ENCODE data around the gene GCSAM. TPM values are rescaled to one million over a fixed set of nuclear protein-coding genes. Genes with fewer than 3 reads are reported as not detected.
A peak's percentile ranks its signal among the peaks of the same experiment; 100 is the strongest.

Gene GCSAM
- total and polyA plus RNA-seq, 4 experiments from 2014 or later: 36.8 to 42.1 (median 41.1) TPM

- intact Hi-C loops (cut with micrococcal nuclease): no loop called here
- Mint-ChIP-seq H3K9me3 (no peaks in the 10 kb centered on the region), H3K27me3 (peaks cover 0 to 9% of the 10 kb centered on the region in 2 donors), H3K27ac (peak overlapping the region in 1 of 7 donors; percentile 35), H3K36me3 (no peaks in the 10 kb centered on the region), H3K4me1 (peaks cover 13 to 25% (median 21%) of the 10 kb centered on the region in 4 donors), H3K4me3 (no peak overlapping the region)
- Histone ChIP-seq H3K27ac (ENCODE audit: low read depth, low read length) (no peak overlapping the region), H3K4me3 (ENCODE audit: low read length in 2 of 2) (no peak overlapping the region), H3K9me3 (ENCODE audit: control insufficient read depth in 1 of 2, low read length in 2 of 2) (no peaks in the 10 kb centered on the region), H3K27me3 (ENCODE audit: insufficient read depth, low read length) (no peaks in the 10 kb centered on the region), H3K4me1 (ENCODE audit: insufficient read depth, low read length) (peaks cover 15% of the 10 kb centered on the region), H3K36me3 (ENCODE audit: insufficient read depth, low read length) (no peaks in the 10 kb centered on the region)
- no peak for DNase-seq
- CTCF ChIA-PET (ENCODE audit: partially characterized antibody): interaction anchor here (1.0 to 2.4 kb wide), 3 partner anchors 14 to 21 kb away, joined by 5 to 6 read pairs (median 6); no protein-coding TSS in a partner anchor
- POLR2A ChIA-PET (ENCODE audit: partially characterized antibody): interaction anchor here (1.8 kb wide), 1 partner anchor 21 kb away, joined by 4 read pairs; no protein-coding TSS in a partner anchor
Measured at GRCh38 chr3:112093180-112093522, 39.9 kb downstream of the GCSAM start.

GRCh38 chr3:112092496-112093179, 40.4 kb downstream of the GCSAM start:
- intact Hi-C loops (cut with micrococcal nuclease): no loop called here
- H3K4me3 Mint-ChIP-seq: no peak overlapping the region
- no peaks in the 10 kb centered on the region for H3K36me3 ChIP-seq (ENCODE audit: insufficient read depth, low read length)
- H3K27me3 Mint-ChIP-seq: peaks cover 0 to 9% of the 10 kb centered on the region in 2 donors
- ChIA-PET CTCF (ENCODE audit: partially characterized antibody) (interaction anchor here (1.6 to 2.4 kb wide), 2 partner anchors 15 to 19 kb away, joined by 6 read pairs; no protein-coding TSS in a partner anchor), POLR2A (ENCODE audit: partially characterized antibody) (interaction anchor here (1.8 kb wide), 1 partner anchor 20 kb away, joined by 4 read pairs; no protein-coding TSS in a partner anchor)
- H3K27ac Mint-ChIP-seq: peak overlapping the region in 2 of 7 donors; percentile 23 to 35
- H3K27me3 ChIP-seq (ENCODE audit: insufficient read depth, low read length): no peaks in the 10 kb centered on the region
- peaks cover 15% of the 10 kb centered on the region for H3K4me1 ChIP-seq (ENCODE audit: insufficient read depth, low read length)
- H3K36me3 Mint-ChIP-seq: no peaks in the 10 kb centered on the region
- H3K9me3 ChIP-seq (ENCODE audit: control insufficient read depth in 1 of 2, low read length in 2 of 2): no peaks in the 10 kb centered on the region
- no peak overlapping the region for H3K27ac ChIP-seq (ENCODE audit: low read depth, low read length)
- peaks cover 13 to 30% (median 21%) of the 10 kb centered on the region in 4 donors for H3K4me1 Mint-ChIP-seq
- no peak for DNase-seq
- H3K4me3 ChIP-seq (ENCODE audit: low read length in 2 of 2): no peak overlapping the region
- H3K9me3 Mint-ChIP-seq: no peaks in the 10 kb centered on the region

- no peak overlapping the region for H3K4me3 Mint-ChIP-seq
- ChIA-PET POLR2A (ENCODE audit: partially characterized antibody) (no interaction called here), CTCF (ENCODE audit: partially characterized antibody) (interaction anchor here (2.4 kb wide), 1 partner anchor 16 kb away, joined by 6 read pairs; no protein-coding TSS in a partner anchor)
- H3K4me1 Mint-ChIP-seq: peaks cover 15 to 46% (median 32%) of the 10 kb centered on the region in 4 donors
- Histone ChIP-seq H3K36me3 (ENCODE audit: insufficient read depth, low read length) (no peaks in the 10 kb centered on the region), H3K4me1 (ENCODE audit: insufficient read depth, low read length) (peaks cover 25% of the 10 kb centered on the region), H3K4me3 (ENCODE audit: low read length in 2 of 2) (no peak overlapping the region), H3K27ac (ENCODE audit: low read depth, low read length) (no peak overlapping the region), H3K27me3 (ENCODE audit: insufficient read depth, low read length) (no peaks in the 10 kb centered on the region), H3K9me3 (ENCODE audit: control insufficient read depth in 1 of 2, low read length in 2 of 2) (no peaks in the 10 kb centered on the region)
- intact Hi-C loops (cut with micrococcal nuclease): no loop called here
- H3K36me3 Mint-ChIP-seq: no peaks in the 10 kb centered on the region
- no peak overlapping the region for H3K27ac Mint-ChIP-seq
- no peak for DNase-seq
- no peaks in the 10 kb centered on the region for H3K9me3 Mint-ChIP-seq
- peaks cover 0 to 9% of the 10 kb centered on the region in 2 donors for H3K27me3 Mint-ChIP-seq
Measured at GRCh38 chr3:112090887-112091586, 42.0 kb downstream of the GCSAM start.

- Histone ChIP-seq H3K4me3 (ENCODE audit: low read length in 2 of 2) (no peak overlapping the region), H3K36me3 (ENCODE audit: insufficient read depth, low read length) (no peaks in the 10 kb centered on the region), H3K27ac (ENCODE audit: low read depth, low read length) (no peak overlapping the region), H3K27me3 (ENCODE audit: insufficient read depth, low read length) (no peaks in the 10 kb centered on the region), H3K9me3 (ENCODE audit: control insufficient read depth in 1 of 2, low read length in 2 of 2) (no peaks in the 10 kb centered on the region), H3K4me1 (ENCODE audit: insufficient read depth, low read length) (peaks cover 32% of the 10 kb centered on the region)
- Mint-ChIP-seq H3K27me3 (peaks cover 0 to 6% of the 10 kb centered on the region in 2 donors), H3K4me1 (peaks cover 20 to 51% (median 35%) of the 10 kb centered on the region in 4 donors), H3K27ac (no peak overlapping the region), H3K4me3 (no peak overlapping the region), H3K36me3 (no peaks in the 10 kb centered on the region), H3K9me3 (no peaks in the 10 kb centered on the region)
- DNase-seq: no peak
- intact Hi-C loops (cut with micrococcal nuclease): no loop called here
- ChIA-PET CTCF (ENCODE audit: partially characterized antibody) (interaction anchor here (2.4 kb wide), 1 partner anchor 17 kb away, joined by 6 read pairs; no protein-coding TSS in a partner anchor), POLR2A (ENCODE audit: partially characterized antibody) (no interaction called here)
Measured at GRCh38 chr3:112089956-112090886, 42.8 kb downstream of the GCSAM start.

GRCh38 chr3:112088944-112089343, 44.1 kb downstream of the GCSAM start:
- Mint-ChIP-seq H3K27me3 (peaks cover 0 to 6% of the 10 kb centered on the region in 2 donors), H3K27ac (no peak overlapping the region), H3K36me3 (no peaks in the 10 kb centered on the region), H3K4me1 (peaks cover 26 to 51% (median 37%) of the 10 kb centered on the region in 4 donors), H3K9me3 (no peaks in the 10 kb centered on the region), H3K4me3 (no peak overlapping the region)
- Histone ChIP-seq H3K4me3 (ENCODE audit: low read length in 2 of 2) (no peak overlapping the region), H3K27ac (ENCODE audit: low read depth, low read length) (no peak overlapping the region), H3K36me3 (ENCODE audit: insufficient read depth, low read length) (no peaks in the 10 kb centered on the region), H3K27me3 (ENCODE audit: insufficient read depth, low read length) (no peaks in the 10 kb centered on the region), H3K4me1 (ENCODE audit: insufficient read depth, low read length) (peaks cover 32% of the 10 kb centered on the region), H3K9me3 (ENCODE audit: control insufficient read depth in 1 of 2, low read length in 2 of 2) (no peaks in the 10 kb centered on the region)
- ChIA-PET CTCF (ENCODE audit: partially characterized antibody) (interaction anchor here (1.5 to 1.6 kb wide), 2 partner anchors 23 to 100 kb away, joined by 3 to 5 read pairs; no protein-coding TSS in a partner anchor), POLR2A (ENCODE audit: partially characterized antibody) (interaction anchor here (0.6 kb wide), 1 partner anchor 17 kb away, joined by 3 read pairs; no protein-coding TSS in a partner anchor)
- intact Hi-C loops (cut with micrococcal nuclease): no loop called here
- no peak for DNase-seq

- H3K4me1 ChIP-seq (ENCODE audit: insufficient read depth, low read length): peaks cover 29% of the 10 kb centered on the region
- Mint-ChIP-seq H3K4me1 (peaks cover 20 to 46% (median 31%) of the 10 kb centered on the region in 4 donors), H3K27ac (peak overlapping the region in 2 of 7 donors; percentile 13 to 17), H3K36me3 (no peaks in the 10 kb centered on the region), H3K27me3 (peaks cover 0 to 6% of the 10 kb centered on the region in 2 donors), H3K4me3 (peak overlapping the region in 6 of 8 donors; percentile 30 to 86 (median 60)), H3K9me3 (no peaks in the 10 kb centered on the region)
- DNase-seq: no peak
- H3K27me3 ChIP-seq (ENCODE audit: insufficient read depth, low read length): no peaks in the 10 kb centered on the region
- H3K4me3 ChIP-seq (ENCODE audit: low read length in 2 of 2): no peak overlapping the region
- no peaks in the 10 kb centered on the region for H3K9me3 ChIP-seq (ENCODE audit: control insufficient read depth in 1 of 2, low read length in 2 of 2)
- H3K36me3 ChIP-seq (ENCODE audit: insufficient read depth, low read length): no peaks in the 10 kb centered on the region
- intact Hi-C loops (cut with micrococcal nuclease): no loop called here
- CTCF ChIA-PET (ENCODE audit: partially characterized antibody): interaction anchor here (1.5 to 1.6 kb wide), 2 partner anchors 24 to 99 kb away, joined by 3 to 5 read pairs; no protein-coding TSS in a partner anchor
- POLR2A ChIA-PET (ENCODE audit: partially characterized antibody): interaction anchor here (0.9 to 1.8 kb wide), 2 partner anchors 13 to 16 kb away, joined by 3 to 4 read pairs; no protein-coding TSS in a partner anchor
- no peak overlapping the region for H3K27ac ChIP-seq (ENCODE audit: low read depth, low read length)
Measured at GRCh38 chr3:112087746-112088145, 45.3 kb downstream of the GCSAM start.
